ENCODE results near the gene ZNF45.
"Not testable (repeated sequence)": the region's sequence is repeated elsewhere in the genome, so short reads cannot be mapped to it uniquely, and the experiment has no call there.

The ZNF45 gene

GRCh38 chr19:43913383-43913782 is 21.7 kb downstream of the ZNF45 start:
- no peak for DNase-seq (ENCODE audit: low read depth)

GRCh38 chr19:43910884-43911283 is 24.2 kb downstream of the ZNF45 start:
- DNase-seq (ENCODE audit: low read depth), result no peak

GRCh38 chr19:43908659-43909058 is 26.4 kb downstream of the ZNF45 start:
- DNase-seq (ENCODE audit: low read depth), result no peak

- DNase-seq (ENCODE audit: low read depth), result no peak
These were observed 28.3 kb downstream of the ZNF45 start for GRCh38 chr19:43906774-43907173.

- DNase-seq (ENCODE audit: low read depth), result no peak
These were observed 29.2 kb downstream of the ZNF45 start for GRCh38 chr19:43905897-43906296.

- DNase-seq (ENCODE audit: low read depth), result no peak
These were observed 32.7 kb downstream of the ZNF45 start for GRCh38 chr19:43902399-43902798.

- peak; percentile 91 for DNase-seq (ENCODE audit: low read depth)
These were observed 33.4 kb downstream of the ZNF45 start for GRCh38 chr19:43901395-43902390.

- DNase-seq (ENCODE audit: low read depth), result no peak
These were observed 39.3 kb downstream of the ZNF45 start for GRCh38 chr19:43895727-43896308.

- no peak for DNase-seq (ENCODE audit: low read depth)
These were observed 51.2 kb downstream of the ZNF45 start, which contains the start of gene ZNF404 for GRCh38 chr19:43883864-43884263. ZNF404 (minus strand) TSS chr19:43883964.

GRCh38 chr19:43880483-43880882 is 54.6 kb downstream of the ZNF45 start:
- no peak for DNase-seq (ENCODE audit: low read depth)

GRCh38 chr19:43872547-43873336 is 62.3 kb downstream of the ZNF45 start:
- peak; percentile 15 for DNase-seq (ENCODE audit: low read depth)

- not testable (repeated sequence) for DNase-seq (ENCODE audit: low read depth)
These were observed 68.2 kb downstream of the ZNF45 start for GRCh38 chr19:43866923-43867322.
